ENCODE measurements around the gene TMEM62.

- TF ChIP-seq POLR2AphosphoS5 (IDR thresholded peaks at IDR 0.05; ENCODE audit: low read depth, low read length) (no peak), POLR2A (IDR thresholded peaks at IDR 0.05; ENCODE audit: low read depth, low read length) (no peak), TAF1 (IDR thresholded peaks at IDR 0.05; ENCODE audit: low read depth, low read length) (no peak), SPI1 (IDR thresholded peaks at IDR 0.05; ENCODE audit: low read depth, low read length) (no peak), POU2F2 (IDR thresholded peaks at IDR 0.05; ENCODE audit: low read depth, low read length) (no peak)
These were observed 37.0 kb upstream of the TMEM62 start for GRCh38 chr15:43096411-43096810.
